GM23338 (cell line): Measurements from ENCODE around the gene NPLOC4. TPM values are rescaled to one million over a fixed set of nuclear protein-coding genes. Genes with fewer than 3 reads are reported as not detected.

ENCODE experiments used
- ATAC-seq: fragments of 200-7000 bp; cut with Tn5 transposase; 3 replicates; pipeline ENCODE4 v1.9.1; 2020
- DNase-seq: peaks from one replicate; pipeline ENCODE4 v3.0.0-alpha.2; 2015; ENCODE audit warnings: low spot score
- H2AFZ ChIP-seq: fragments of 200-600 bp; sonication (generic); 2 replicates; pipeline ENCODE4 v1.8.0; 2016; ENCODE audit warnings: antibody characterized with exemption, mild to moderate bottlenecking, moderate library complexity
- H3F3A ChIP-seq: fragments of 200-600 bp; sonication (generic); replicated peaks from 2 replicates; pipeline ENCODE4 v1.8.0; 2017; ENCODE audit warnings: antibody characterized with exemption, mixed run types, low read depth
- H3K27ac ChIP-seq: fragments of 200-600 bp; sonication (generic); 2 replicates; pipeline ENCODE4 v1.6.1; 2016; ENCODE audit warnings: low read depth
- H3K27me3 ChIP-seq: fragments of 200-600 bp; sonication (generic); 2 replicates; pipeline ENCODE4 v1.8.0; 2016; ENCODE audit warnings: mild to moderate bottlenecking, mixed run types, moderate library complexity; ENCODE audit not compliant: insufficient read depth
- H3K36me3 ChIP-seq: fragments of 200-600 bp; sonication (generic); 2 replicates; pipeline ENCODE4 v1.8.0; 2016; ENCODE audit warnings: mild to moderate bottlenecking; ENCODE audit not compliant: insufficient read depth
- H3K4me1 ChIP-seq: fragments of 200-600 bp; sonication (generic); 2 replicates; pipeline ENCODE4 v1.8.0; 2016; ENCODE audit warnings: mild to moderate bottlenecking, moderate library complexity; ENCODE audit not compliant: insufficient read depth
- H3K4me2 ChIP-seq: fragments of 200-600 bp; sonication (generic); 2 replicates; pipeline ENCODE4 v1.7.1; 2017; ENCODE audit warnings: mixed run types
- H3K4me3 ChIP-seq: fragments of 200-600 bp; sonication (generic); 2 replicates; pipeline ENCODE4 v1.6.1; 2016; ENCODE audit warnings: mixed run types
- H3K79me2 ChIP-seq: fragments of 200-600 bp; sonication (generic); replicated peaks from 2 replicates; pipeline ENCODE4 v1.8.0; 2017; ENCODE audit warnings: mild to moderate bottlenecking; ENCODE audit not compliant: insufficient read depth
- H3K9me2 ChIP-seq: fragments of 200-600 bp; sonication (generic); 2 replicates; pipeline ENCODE4 v1.8.0; 2017; ENCODE audit not compliant: insufficient read depth
- H4K20me1 ChIP-seq: fragments of 200-600 bp; sonication (generic); replicated peaks from 2 replicates; pipeline ENCODE4 v1.8.0; 2017; ENCODE audit warnings: mild to moderate bottlenecking; ENCODE audit not compliant: insufficient read depth
- H3K27ac Mint-ChIP-seq: 2 replicates; pipeline ENCODE4 v1.8.0; 2020; ENCODE audit warnings: inconsistent platforms, mild to moderate bottlenecking, moderate library complexity, mixed read lengths
- H3K27me3 Mint-ChIP-seq: 3 replicates; pipeline ENCODE4 v1.8.0; 2022; ENCODE audit warnings: low read depth, mild to moderate bottlenecking, moderate library complexity, mixed read lengths, inconsistent platforms; ENCODE audit not compliant: insufficient read depth, poor library complexity
- H3K36me3 Mint-ChIP-seq: 3 replicates; pipeline ENCODE4 v1.8.0; 2021; ENCODE audit warnings: low read depth, mild to moderate bottlenecking, inconsistent platforms, moderate library complexity, mixed read lengths
- H3K4me1 Mint-ChIP-seq: 3 replicates; pipeline ENCODE4 v1.8.0; 2020; ENCODE audit warnings: mild to moderate bottlenecking, inconsistent platforms, mixed read lengths
- H3K4me3 Mint-ChIP-seq: 3 replicates; pipeline ENCODE4 v1.8.0; 2021; ENCODE audit warnings: moderate library complexity, mild to moderate bottlenecking, inconsistent platforms, mixed read lengths
- H3K9me3 Mint-ChIP-seq: 3 replicates; pipeline ENCODE4 v1.8.0; 2020; ENCODE audit warnings: moderate library complexity, mild to moderate bottlenecking, inconsistent platforms, mixed read lengths
- CREB1 ChIP-seq: fragments of 250-450 bp; sonication (Bioruptor Pico); IDR thresholded peaks from 2 replicates; pipeline ENCODE4 v1.5.0; 2020; ENCODE audit warnings: low read depth, mild to moderate bottlenecking, moderate library complexity
- CTCF ChIP-seq, 2 experiments: fragments of 200-600 bp in 1 of 2; sonication (generic) in 1 of 2; conservative IDR thresholded peaks; 2 replicates each; pipeline versions ENCODE4 v1.5.1 to v1.6.1; 2016 to 2017; ENCODE audit warnings: antibody characterized with exemption in 2 of 2, low read depth in 2 of 2, mild to moderate bottlenecking in 2 of 2, moderate library complexity in 1 of 2
- EZH2 ChIP-seq: fragments of 200-600 bp; sonication (generic); IDR thresholded peaks from one replicate; pipeline ENCODE4 v1.8.0; 2017; ENCODE audit warnings: antibody characterized with exemption, mild to moderate bottlenecking, low read depth; ENCODE audit not compliant: unreplicated experiment
- EZH2phosphoT487 ChIP-seq: fragments of 200-600 bp; sonication (generic); IDR thresholded peaks from one replicate; pipeline ENCODE4 v1.8.1; 2018; ENCODE audit warnings: antibody characterized with exemption; ENCODE audit not compliant: unreplicated experiment
- JUNB ChIP-seq: IDR thresholded peaks from one replicate; pipeline ENCODE4 v1.6.1; 2016; ENCODE audit warnings: antibody characterized with exemption; ENCODE audit not compliant: unreplicated experiment
- NANOG ChIP-seq: IDR thresholded peaks from 2 replicates; pipeline ENCODE4 v1.6.1; 2016; ENCODE audit warnings: antibody characterized with exemption, borderline replicate concordance
- POLR2AphosphoS5 ChIP-seq: IDR thresholded peaks from 2 replicates; pipeline ENCODE4 v1.6.1; 2016; ENCODE audit warnings: antibody characterized with exemption, low read depth
- REST ChIP-seq: IDR thresholded peaks from one replicate; pipeline ENCODE4 v1.6.1; 2018; ENCODE audit warnings: antibody characterized with exemption; ENCODE audit not compliant: unreplicated experiment
- STAT1 ChIP-seq: IDR thresholded peaks from one replicate; pipeline ENCODE4 v1.6.1; 2016; ENCODE audit warnings: antibody characterized with exemption; ENCODE audit not compliant: unreplicated experiment
- ZNF114 ChIP-seq: fragments of 250-450 bp; sonication (Bioruptor Pico); IDR thresholded peaks from 2 replicates; pipeline ENCODE4 v1.5.0; 2020; ENCODE audit warnings: mild to moderate bottlenecking, moderate library complexity
- ZNF331 ChIP-seq: fragments of 250-450 bp; sonication (Bioruptor Pico); IDR thresholded peaks from 2 replicates; pipeline ENCODE4 v1.5.0; 2020; ENCODE audit warnings: low read depth, mild to moderate bottlenecking, moderate library complexity
- ZNF462 ChIP-seq: fragments of 250-450 bp; sonication (Bioruptor Pico); IDR thresholded peaks from 2 replicates; pipeline ENCODE4 v1.5.0; 2020; ENCODE audit warnings: mild to moderate bottlenecking, moderate library complexity
- polyA plus RNA-seq: library from polyadenylated mRNA; unstranded; fragments of >200 nt; fragmentation: Nextera tagmentation; extraction: Ambion mirVana; gene quantifications from 2 replicates; pipeline ENCODE4 v1.2.1, GENCODE V29; 2016
- total RNA-seq: library from RNA; depleted of rRNA; stranded (reverse); fragments of >200 nt; shearing (Covaris generic); gene quantifications from 2 replicates; pipeline ENCODE4 v1.2.3, GENCODE V29; 2014
- TF ChIP-seq, protein P1 (sequence below): IDR thresholded peaks from 2 replicates; pipeline ENCODE4 v1.6.1; 2016; ENCODE audit warnings: antibody characterized with exemption

NPLOC4 gene
- total and polyA plus RNA-seq, 2 experiments from 2014 or later: 24.1 to 79.1 TPM

DNA sequence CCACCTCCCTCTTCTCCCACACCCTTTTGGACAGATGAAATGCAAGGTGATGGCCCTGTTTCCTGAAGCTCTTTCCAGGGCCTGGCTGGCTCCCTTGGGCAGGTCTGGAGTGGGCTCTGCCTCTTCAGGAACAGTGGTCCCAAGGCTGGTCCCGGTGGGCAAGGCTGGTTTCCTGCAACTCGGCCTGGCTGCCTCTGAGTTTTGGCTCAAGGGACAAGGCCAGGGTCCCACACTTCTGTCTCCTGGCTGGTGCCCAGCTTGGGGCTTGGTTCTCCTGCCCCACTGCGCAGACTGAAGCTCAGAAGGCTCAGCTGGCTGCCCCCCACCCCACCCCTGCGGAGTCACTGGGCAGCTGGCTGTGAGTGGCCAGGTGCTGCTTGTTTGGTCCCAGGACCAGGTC lies 120.5 kb downstream of the NPLOC4 start:
- Mint-ChIP-seq H3K9me3 (peaks cover 7% of the 10 kb centered on the region), H3K4me1 (peaks cover 18% of the 10 kb centered on the region), H3K27ac (no peak overlapping the region), H3K27me3 (peaks cover 51% of the 10 kb centered on the region), H3K4me3 (peak overlapping the region; percentile 87), H3K36me3 (peaks cover 9% of the 10 kb centered on the region)
- DNase-seq (no peak), ATAC-seq (no peak)
- TF ChIP-seq POLR2AphosphoS5: no peak
- TF ChIP-seq STAT1: no peak
- no peak for TF ChIP-seq CREB1 (CRISPR knock-in tag)
- no peak for TF ChIP-seq CTCF (conservative IDR thresholded peaks at IDR 0.05; ENCODE audit: low read depth in 2 of 2)
- no peak for TF ChIP-seq NANOG
- no peak for TF ChIP-seq ZNF462 (CRISPR knock-in tag)
- TF ChIP-seq REST: no peak
- no peak for TF ChIP-seq ZNF114 (CRISPR knock-in tag)
- no peak for TF ChIP-seq JUNB
- TF ChIP-seq ZNF331 (CRISPR knock-in tag): no peak
- no peak for TF ChIP-seq EZH2
- TF ChIP-seq, protein P1, sequence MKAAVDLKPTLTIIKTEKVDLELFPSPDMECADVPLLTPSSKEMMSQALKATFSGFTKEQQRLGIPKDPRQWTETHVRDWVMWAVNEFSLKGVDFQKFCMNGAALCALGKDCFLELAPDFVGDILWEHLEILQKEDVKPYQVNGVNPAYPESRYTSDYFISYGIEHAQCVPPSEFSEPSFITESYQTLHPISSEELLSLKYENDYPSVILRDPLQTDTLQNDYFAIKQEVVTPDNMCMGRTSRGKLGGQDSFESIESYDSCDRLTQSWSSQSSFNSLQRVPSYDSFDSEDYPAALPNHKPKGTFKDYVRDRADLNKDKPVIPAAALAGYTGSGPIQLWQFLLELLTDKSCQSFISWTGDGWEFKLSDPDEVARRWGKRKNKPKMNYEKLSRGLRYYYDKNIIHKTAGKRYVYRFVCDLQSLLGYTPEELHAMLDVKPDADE: no peak
- no peak for TF ChIP-seq EZH2phosphoT487
- Histone ChIP-seq H3F3A (peaks cover 28% of the 10 kb centered on the region), H3K27me3 (peaks cover 34% of the 10 kb centered on the region), H3K4me1 (peaks cover 22% of the 10 kb centered on the region), H3K4me3 (no peak overlapping the region), H3K4me2 (peak overlapping the region; percentile 78; the same call in 1 of the 2 replicates), H2AFZ (no peak overlapping the region), H4K20me1 (peaks cover 15% of the 10 kb centered on the region), H3K36me3 (peaks cover 7% of the 10 kb centered on the region), H3K27ac (no peak overlapping the region), H3K9me2 (no peaks in the 10 kb centered on the region), H3K79me2 (peaks cover 28% of the 10 kb centered on the region)
